HG02571 (cell line): ENCODE measurements around the gene OR2T33.
"Not testable (repeated sequence)": the region's sequence is repeated elsewhere in the genome, so short reads cannot be mapped to it uniquely, and the experiment has no call there.

Experiments used
- ATAC-seq: cut with Tn5 transposase; IDR thresholded peaks from one replicate; pipeline ENCODE4 v1.9.1; 2021; ENCODE audit warnings: mild to moderate bottlenecking, moderate library complexity; ENCODE audit not compliant: unreplicated experiment

Gene OR2T33, protein sequence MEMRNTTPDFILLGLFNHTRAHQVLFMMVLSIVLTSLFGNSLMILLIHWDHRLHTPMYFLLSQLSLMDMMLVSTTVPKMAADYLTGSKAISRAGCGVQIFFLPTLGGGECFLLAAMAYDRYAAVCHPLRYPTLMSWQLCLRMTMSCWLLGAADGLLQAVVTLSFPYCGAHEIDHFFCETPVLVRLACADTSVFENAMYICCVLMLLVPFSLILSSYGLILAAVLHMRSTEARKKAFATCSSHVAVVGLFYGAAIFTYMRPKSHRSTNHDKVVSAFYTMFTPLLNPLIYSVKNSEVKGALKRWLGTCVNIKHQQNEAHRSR

DNA sequence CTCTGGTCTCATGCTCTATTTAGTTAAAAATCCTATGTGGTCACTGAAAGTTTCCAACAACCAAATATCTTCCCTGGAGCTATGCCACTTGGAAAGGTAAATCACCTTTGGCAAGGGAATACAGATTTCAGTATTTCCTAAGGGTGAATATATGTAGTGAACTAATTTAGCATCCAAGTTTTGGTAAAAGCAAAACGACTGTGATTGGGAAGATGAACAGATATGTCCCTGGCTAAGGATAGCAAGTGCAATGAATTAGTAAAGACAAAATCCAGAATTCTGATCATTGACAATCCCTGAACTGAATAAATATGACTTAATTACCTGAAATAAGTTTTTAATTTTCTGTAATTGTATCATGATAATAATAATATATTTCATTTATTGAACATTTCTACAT lies at the start of gene OR2T33:
Gene OR2T33 (minus strand): TSS at position 101 of the 400 bp plus-strand sequence. CDS start 4,162 bp downstream, outside the sequence.
- no peak for ATAC-seq

DNA sequence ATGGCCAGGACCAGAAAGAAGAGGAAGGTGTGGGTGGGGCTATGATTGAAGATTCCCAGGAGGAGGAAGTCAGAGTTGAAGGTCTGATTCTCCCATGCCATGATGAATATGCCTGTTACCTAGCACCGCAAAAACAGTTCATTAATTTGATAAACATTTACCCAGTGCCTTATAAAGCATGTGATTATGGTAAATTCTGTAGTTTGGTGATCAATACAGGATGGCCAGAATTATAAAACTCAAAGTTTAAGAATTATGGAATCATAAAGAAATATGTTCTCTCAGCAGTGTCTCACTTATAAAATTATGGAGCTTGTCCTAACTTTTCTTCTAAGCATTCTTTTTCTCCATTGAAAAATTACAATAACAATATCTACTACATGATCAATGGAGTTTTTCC lies 46.7 kb upstream of the OR2T33 start, which contains the start of gene OR2M7:
Gene OR2M7 (minus strand): TSS at position 101 of the 400 bp plus-strand sequence. CDS start 0 bp downstream, at position 101.
- ATAC-seq = no peak

GRCh38 chr1:248316796-248317195 lies 39.0 kb upstream of the OR2T33 start:
- ATAC-seq = no peak

DNA sequence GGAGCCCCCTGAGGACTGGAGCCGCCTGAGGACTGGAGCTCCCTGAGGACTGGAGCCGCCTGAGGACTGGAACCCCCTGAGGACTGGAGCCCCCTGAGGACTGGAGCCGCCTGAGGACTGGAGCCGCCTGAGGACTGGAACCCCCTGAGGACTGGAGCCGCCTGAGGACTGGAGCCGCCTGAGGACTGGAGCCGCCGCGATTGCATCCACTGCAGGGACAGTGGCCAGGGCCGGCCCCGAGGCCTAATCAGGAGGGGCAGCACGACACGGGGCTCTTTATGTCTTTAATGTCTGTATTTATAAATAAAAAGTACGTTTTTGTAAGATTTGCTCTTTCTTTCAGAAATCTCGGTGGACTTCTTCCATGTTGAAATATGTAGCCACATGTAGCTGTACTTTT lies 29.0 kb upstream of the OR2T33 start:
- not testable (repeated sequence) for ATAC-seq

GRCh38 chr1:248306103-248306502 lies 28.3 kb upstream of the OR2T33 start:
- ATAC-seq = no peak

- not testable (repeated sequence) for ATAC-seq
These were observed 27.9 kb upstream of the OR2T33 start for GRCh38 chr1:248305672-248306071.

DNA sequence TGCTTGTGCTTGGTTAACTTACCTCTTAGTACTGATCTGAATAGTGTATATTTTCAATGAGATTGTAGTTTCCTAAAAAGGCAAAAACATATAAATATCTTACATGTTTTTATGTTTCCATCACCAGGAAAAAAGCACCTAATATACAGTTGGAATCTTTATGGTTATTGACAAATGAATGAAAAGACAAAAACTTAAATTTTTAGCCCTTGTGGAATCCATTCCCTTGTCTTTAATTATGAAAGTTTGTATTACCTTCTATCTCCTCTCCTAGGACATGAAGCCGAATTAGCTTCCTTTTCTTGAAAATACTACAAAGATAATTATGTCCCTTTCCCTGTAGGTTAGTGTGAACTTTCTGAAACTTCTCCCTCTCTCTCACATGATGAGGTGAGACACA lies 25.5 kb upstream of the OR2T33 start, which contains the start of gene OR2T12:
Gene OR2T12 (minus strand): TSS at position 101 of the 400 bp plus-strand sequence. CDS start 7,846 bp downstream, outside the sequence.
- no peak for ATAC-seq

DNA sequence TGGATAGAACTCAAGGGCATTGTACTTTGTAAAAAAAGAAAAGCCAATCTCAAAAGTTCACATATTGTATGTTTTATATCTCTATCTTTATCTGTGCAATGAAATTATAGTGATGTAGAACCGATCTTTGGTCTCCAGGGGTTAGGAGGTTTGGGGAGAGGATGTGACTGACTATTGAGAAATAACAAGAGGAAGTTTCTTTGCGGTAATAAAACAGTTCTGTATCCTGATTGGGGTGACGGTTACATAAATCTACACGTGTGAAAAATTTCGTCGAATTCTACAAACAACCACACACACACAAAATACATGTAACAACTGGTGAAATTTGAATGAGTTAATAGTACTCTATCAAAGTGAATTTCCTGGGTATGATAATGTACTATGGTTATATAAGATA lies 10.6 kb upstream of the OR2T33 start:
- ATAC-seq = no peak

GRCh38 chr1:248273225-248273624 lies 4.6 kb downstream of the OR2T33 start:
- ATAC-seq = not testable (repeated sequence)

DNA sequence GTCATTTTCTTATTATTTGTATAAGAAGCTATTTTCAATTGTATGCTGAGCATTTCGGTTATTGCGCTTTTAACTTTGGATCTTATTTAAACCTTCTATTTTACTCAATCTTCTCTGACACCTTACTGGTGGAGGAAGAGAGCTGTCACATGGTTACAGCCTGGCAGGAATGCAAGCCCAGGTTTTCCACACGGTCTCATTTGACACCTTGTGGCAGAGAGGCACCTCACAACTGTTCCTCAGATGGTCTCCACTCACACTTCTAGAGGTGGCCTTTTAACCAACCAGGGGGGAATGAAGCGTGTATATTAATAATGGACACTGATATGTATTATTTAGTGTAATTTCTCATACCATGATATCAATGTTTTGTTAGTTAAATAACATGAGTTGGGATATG lies 9.6 kb downstream of the OR2T33 start:
- no peak for ATAC-seq

DNA sequence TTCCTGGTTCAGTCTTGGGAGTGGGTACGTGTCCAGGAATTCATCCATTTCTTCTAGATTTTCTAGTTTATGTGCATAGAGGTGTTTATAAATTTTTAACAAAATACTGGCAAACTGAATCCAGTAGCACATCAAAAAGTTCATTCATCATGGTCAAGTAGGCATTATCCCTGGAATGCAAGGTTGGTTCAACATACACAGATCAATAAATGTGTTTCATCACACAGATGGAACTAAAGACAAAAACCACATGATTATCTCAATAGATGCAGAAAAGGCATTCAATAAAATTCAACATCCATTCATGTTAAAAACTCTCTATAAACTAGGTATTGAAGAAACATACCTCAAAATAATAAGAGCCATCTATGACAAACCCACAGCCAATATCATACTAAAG lies 18.5 kb downstream of the OR2T33 start:
- ATAC-seq = not testable (repeated sequence)

- ATAC-seq = peak; percentile 79
These were observed 34.6 kb downstream of the OR2T33 start for GRCh38 chr1:248243204-248243603.

DNA sequence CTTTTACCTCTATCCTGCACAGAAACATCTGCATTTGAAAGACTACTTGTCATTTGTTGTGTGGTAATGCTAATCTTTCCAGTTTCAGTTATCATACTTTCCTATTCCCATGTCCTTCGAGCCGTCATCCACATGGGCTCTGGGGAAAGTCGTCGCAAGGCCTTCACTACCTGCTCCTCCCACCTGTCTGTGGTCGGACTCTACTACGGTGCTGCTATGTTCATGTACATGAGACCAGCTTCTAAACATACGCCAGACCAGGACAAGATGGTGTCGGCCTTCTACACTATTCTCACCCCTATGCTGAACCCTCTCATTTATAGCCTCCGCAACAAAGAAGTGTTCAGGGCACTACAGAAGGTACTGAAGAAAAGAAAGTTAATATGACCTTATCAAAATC lies 38.3 kb downstream of the OR2T33 start:
- no peak for ATAC-seq

- no peak for ATAC-seq
These were observed 46.7 kb downstream of the OR2T33 start, which contains the start of gene OR2M4 for GRCh38 chr1:248231117-248231516. TSS of gene OR2M4 (plus strand) at chr1:248231417. CDS start at chr1:248238929, 7,512 bp downstream.

DNA sequence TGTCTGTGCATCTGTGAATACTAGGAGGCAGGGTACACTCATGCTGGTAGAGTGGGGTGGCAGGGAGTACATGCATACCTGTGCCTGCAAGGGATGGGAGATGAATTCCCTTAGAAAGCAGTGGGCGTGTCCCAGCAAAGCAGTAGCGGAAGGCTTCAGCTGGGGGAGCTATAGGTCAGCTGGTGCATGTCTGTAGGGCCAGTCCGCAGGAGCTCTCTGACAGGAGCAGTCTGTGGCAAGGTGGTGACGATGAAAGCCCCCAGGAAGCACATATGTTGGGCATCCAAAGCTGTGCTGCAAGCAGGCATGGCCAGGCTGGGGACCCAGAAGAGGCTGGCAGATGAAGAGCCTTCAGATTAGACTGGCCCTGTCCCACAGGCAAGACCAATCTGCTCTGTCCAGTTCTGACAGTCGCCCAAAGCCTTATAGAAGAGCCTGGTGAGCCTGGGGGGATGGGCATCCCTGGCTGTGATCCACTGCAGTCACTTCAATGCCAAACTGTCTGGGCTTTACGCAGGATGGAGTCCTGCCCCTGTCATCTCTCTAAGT lies 48.3 kb downstream of the OR2T33 start:
- no peak for ATAC-seq

DNA sequence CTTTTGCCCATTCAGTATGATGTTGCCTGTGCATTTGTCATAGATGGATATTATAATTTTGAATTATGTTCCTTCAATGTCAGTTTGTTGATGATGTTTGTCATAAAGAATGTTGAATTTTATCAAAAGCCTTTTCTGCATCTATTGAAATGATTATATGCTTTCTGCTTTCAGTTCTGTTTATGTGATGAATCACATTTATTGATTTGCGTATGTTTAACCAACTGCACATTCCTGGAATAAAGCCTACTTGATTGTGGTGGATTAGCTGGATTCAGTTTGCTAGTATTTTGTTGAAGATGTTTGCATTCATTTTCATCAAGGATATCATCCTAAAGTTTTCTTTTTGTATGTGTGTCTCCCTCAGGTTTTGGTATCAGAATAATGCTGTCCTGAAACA lies 52.2 kb downstream of the OR2T33 start:
- no peak for ATAC-seq
